AG04450 (cell line): ENCODE data around the gene UGGT1. TPM values are rescaled to one million over a fixed set of nuclear protein-coding genes. Genes with fewer than 3 reads are reported as not detected.

Experiments
- CTCF ChIA-PET: fragments of 300-600, 350-600 bp; formaldehyde crosslinking; extraction: SDS; loops from one replicate; lab custom pipeline; 2022; ENCODE audit warnings: antibody characterized with exemption, inconsistent platforms; lab: Charles Lee
- POLR2A ChIA-PET: fragments of 350-600 bp; formaldehyde crosslinking; extraction: SDS; loops from one replicate; lab custom pipeline; 2021; ENCODE audit warnings: antibody characterized with exemption, inconsistent platforms; lab: Yijun Ruan, JAX
- DNase-seq: peaks from one replicate; pipeline ENCODE4 v3.0.0-alpha.2; 2011; ENCODE audit warnings: low read depth, low spot score
- H3K27ac ChIP-seq: one replicate; pipeline ENCODE4 v1.5.1; 2012; ENCODE audit warnings: low read depth, low read length, control low read depth
- H3K27me3 ChIP-seq: one replicate; pipeline ENCODE4 v1.6.0; 2012; ENCODE audit warnings: low read length; ENCODE audit not compliant: control insufficient read depth, insufficient read depth
- H3K4me3 ChIP-seq: 2 replicates; pipeline ENCODE4 v1.5.1; 2011; ENCODE audit warnings: mild to moderate bottlenecking, low read depth, low read length, control low read depth
- H3K9me3 ChIP-seq: 2 replicates; pipeline ENCODE4 v1.5.1; 2012; ENCODE audit warnings: low read length; ENCODE audit not compliant: control insufficient read depth, insufficient read depth
- polyA plus RNA-seq: library from polyadenylated mRNA; depleted of rRNA; stranded (reverse); fragments of >200 nt; gene quantifications from 2 replicates; pipeline ENCODE4 v1.2.3, GENCODE V29; 2011
- TF ChIP-seq, protein P1 (sequence below): IDR thresholded peaks from 2 replicates; pipeline ENCODE4 v1.5.1; 2011; ENCODE audit warnings: low read depth, low read length, control low read depth, inconsistent platforms

Gene UGGT1
- polyA plus RNA-seq, 1 experiment, result 61.4 TPM

DNA sequence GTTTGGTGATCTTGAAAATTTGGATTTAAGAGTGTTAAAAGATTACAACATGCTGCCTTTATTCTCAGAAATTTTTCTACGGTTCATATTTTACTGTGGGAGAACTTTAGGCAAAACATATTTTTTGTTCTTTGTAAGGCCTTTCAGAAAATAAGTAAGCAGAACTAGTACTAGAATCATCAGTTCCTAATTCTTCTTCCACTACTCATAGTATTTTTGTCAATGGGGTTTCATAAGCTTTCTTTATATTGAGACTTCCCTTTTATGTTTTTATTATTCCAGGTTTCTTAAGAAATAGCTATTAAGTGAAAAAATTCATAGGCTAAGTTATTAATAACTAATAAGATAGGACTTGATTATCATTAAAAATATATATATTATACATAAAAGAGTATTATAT lies 12.4 kb downstream of the UGGT1 start:
- Histone ChIP-seq H3K4me3 (no peak overlapping the region), H3K27ac (no peak overlapping the region), H3K9me3 (no peaks in the 10 kb centered on the region), H3K27me3 (no peaks in the 10 kb centered on the region)
- POLR2A ChIA-PET, result interaction anchor here (0.5 kb wide), 1 partner anchor 79 kb away, joined by 3 read pairs; no protein-coding TSS in a partner anchor
- CTCF ChIA-PET, result no interaction called here
- DNase-seq, result no peak
- TF ChIP-seq, protein P1, sequence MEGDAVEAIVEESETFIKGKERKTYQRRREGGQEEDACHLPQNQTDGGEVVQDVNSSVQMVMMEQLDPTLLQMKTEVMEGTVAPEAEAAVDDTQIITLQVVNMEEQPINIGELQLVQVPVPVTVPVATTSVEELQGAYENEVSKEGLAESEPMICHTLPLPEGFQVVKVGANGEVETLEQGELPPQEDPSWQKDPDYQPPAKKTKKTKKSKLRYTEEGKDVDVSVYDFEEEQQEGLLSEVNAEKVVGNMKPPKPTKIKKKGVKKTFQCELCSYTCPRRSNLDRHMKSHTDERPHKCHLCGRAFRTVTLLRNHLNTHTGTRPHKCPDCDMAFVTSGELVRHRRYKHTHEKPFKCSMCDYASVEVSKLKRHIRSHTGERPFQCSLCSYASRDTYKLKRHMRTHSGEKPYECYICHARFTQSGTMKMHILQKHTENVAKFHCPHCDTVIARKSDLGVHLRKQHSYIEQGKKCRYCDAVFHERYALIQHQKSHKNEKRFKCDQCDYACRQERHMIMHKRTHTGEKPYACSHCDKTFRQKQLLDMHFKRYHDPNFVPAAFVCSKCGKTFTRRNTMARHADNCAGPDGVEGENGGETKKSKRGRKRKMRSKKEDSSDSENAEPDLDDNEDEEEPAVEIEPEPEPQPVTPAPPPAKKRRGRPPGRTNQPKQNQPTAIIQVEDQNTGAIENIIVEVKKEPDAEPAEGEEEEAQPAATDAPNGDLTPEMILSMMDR, result no peak

DNA sequence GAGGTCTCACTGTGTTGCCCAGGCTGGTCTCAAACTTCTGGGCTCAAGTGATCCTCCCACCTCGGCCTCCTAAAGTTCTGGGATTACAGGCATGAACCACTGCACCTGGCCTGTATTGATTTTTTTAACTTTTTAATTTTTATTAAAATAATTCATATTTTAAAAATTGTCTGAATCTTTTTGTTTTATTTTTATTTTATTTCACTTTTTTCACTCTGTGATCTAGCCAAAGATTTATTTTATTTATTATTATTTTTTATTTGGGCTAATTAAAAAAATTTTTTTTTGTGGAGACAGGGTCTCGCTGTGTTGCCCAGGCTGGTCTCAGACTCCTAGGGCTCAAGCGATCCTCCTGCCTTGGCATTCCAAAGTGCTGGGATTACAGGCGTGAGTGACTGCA lies 14.1 kb downstream of the UGGT1 start:
- no peak overlapping the region for H3K27ac ChIP-seq
- CTCF ChIA-PET, result interaction anchor here (1.0 to 1.4 kb wide), 2 partner anchors 41 to 42 kb away, joined by 4 to 7 read pairs; no protein-coding TSS in a partner anchor
- H3K27me3 ChIP-seq, result no peaks in the 10 kb centered on the region
- H3K4me3 ChIP-seq, result no peak overlapping the region
- DNase-seq, result no peak
- H3K9me3 ChIP-seq, result no peaks in the 10 kb centered on the region
- TF ChIP-seq, protein P1, result no peak
- POLR2A ChIA-PET, result no interaction called here

DNA sequence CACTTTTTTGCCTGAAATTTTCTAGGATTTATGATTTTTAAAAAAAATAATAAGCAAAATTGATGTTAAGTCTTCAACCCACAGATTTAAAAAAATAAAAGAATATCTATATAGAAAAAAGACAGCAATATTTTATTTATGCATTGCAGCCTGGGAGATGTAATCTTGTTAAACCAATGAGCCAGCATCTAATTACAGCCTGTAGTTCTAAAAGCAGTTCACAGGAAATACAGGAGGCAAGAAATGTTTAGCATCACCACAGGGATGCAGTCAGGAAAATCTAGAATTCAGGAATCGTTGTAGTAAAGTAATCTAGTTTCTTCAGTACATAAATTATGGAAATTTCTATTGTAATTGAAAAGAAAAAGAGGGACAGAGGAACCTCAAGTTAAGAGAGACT lies 17.2 kb downstream of the UGGT1 start:
- Histone ChIP-seq H3K27me3 (no peaks in the 10 kb centered on the region), H3K4me3 (no peak overlapping the region), H3K9me3 (no peaks in the 10 kb centered on the region), H3K27ac (no peak overlapping the region)
- CTCF ChIA-PET, result no interaction called here
- TF ChIP-seq, protein P1, result no peak
- POLR2A ChIA-PET, result no interaction called here
- no peak for DNase-seq

DNA sequence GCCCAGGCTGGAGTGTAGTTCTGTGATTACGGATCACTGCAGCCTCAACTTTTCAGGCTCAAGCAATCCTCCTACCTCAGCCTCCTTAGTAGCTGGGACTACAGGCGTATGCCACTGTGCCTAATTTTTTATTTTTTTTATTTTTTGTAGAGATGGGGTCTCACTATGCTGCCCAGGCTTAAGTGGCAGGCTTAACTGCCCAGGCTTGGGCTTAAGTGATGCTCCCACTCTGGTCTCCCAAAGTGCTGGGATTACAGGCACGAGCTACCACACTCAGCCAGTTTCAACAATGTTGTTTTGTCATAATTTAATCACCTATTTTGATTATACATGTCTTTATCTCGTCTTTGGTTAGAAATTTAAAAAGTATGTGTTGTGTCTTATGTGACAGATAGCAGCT lies 18.2 kb downstream of the UGGT1 start:
- DNase-seq, result no peak
- ChIA-PET POLR2A (interaction anchor here (0.6 kb wide), 1 partner anchor 155 kb away, joined by 3 read pairs; no protein-coding TSS in a partner anchor), CTCF (no interaction called here)
- H3K4me3 ChIP-seq, result no peak overlapping the region
- H3K27me3 ChIP-seq, result no peaks in the 10 kb centered on the region
- TF ChIP-seq, protein P1, result no peak
- H3K9me3 ChIP-seq, result no peaks in the 10 kb centered on the region
- H3K27ac ChIP-seq, result no peak overlapping the region

DNA sequence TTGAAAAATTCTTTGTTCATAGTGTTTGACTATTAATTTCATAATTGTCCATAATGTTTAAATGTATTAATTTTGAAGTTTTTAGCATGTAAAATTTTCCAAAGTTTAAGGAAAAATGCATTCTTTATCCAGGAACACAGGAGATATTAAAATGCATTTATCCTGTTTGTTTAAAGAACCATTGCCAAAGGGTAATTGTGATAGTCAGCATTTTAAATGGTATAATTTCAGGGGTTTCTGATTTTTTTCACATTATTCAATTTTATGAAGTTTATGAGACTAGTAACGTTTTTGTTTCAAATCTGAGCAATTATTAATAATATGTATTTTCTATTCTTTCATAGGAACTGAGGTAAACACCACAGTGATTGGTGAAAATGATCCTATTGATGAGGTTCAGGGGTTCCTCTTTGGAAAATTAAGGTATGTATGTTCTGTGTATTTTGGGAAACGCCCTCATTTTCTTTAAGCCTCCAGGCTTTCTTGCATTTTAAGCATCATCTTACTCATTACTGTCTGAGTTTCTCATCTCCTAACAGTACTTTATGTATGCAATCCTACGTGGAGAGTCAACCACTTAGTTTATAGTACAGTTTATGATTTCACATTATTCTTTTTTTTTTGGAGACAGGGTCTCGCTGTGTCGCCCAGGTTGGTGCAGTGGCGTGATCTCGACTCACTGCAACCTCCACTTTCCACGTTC lies 25.1 kb downstream of the UGGT1 start:
- POLR2A ChIA-PET, result no interaction called here
- Histone ChIP-seq H3K9me3 (no peaks in the 10 kb centered on the region), H3K4me3 (no peak overlapping the region), H3K27ac (no peak overlapping the region), H3K27me3 (no peaks in the 10 kb centered on the region)
- no peak for DNase-seq
- TF ChIP-seq, protein P1, result no peak
- CTCF ChIA-PET, result no interaction called here
